ENCODE measurements around the gene UTS2R.

DNA sequence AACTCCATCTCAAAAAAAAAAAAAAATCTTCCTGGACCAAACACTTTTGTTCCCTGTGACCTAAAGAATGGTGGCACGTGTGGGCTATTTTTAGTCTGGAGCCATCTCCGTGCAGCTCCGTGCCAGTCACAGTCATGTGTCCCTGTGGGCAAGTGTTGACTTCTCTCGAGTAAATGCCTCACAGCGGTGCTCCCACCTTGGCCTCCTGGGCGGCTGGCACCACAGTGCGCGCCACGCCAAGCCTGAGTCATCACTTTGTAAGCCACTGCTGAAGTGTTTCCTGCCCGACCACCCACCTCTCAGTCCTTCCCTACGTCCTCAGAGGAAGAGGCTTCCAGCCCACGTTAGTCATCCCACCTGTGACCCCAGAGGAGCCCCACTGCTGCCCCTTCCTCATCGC, 35.7 kb downstream of the UTS2R start:
- TF ChIP-seq, protein P1, sequence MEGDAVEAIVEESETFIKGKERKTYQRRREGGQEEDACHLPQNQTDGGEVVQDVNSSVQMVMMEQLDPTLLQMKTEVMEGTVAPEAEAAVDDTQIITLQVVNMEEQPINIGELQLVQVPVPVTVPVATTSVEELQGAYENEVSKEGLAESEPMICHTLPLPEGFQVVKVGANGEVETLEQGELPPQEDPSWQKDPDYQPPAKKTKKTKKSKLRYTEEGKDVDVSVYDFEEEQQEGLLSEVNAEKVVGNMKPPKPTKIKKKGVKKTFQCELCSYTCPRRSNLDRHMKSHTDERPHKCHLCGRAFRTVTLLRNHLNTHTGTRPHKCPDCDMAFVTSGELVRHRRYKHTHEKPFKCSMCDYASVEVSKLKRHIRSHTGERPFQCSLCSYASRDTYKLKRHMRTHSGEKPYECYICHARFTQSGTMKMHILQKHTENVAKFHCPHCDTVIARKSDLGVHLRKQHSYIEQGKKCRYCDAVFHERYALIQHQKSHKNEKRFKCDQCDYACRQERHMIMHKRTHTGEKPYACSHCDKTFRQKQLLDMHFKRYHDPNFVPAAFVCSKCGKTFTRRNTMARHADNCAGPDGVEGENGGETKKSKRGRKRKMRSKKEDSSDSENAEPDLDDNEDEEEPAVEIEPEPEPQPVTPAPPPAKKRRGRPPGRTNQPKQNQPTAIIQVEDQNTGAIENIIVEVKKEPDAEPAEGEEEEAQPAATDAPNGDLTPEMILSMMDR (IDR thresholded peaks at IDR 0.05): no peak
- no peak for TF ChIP-seq POLR2A (IDR thresholded peaks at IDR 0.05)

All from heart left ventricle (tissue), 13 donors.